Vagina (tissue), 2 donors: ENCODE data around the gene CPT1B.

Experiments used
- POLR2A ChIP-seq, 2 donors: fragments of 450-650 bp; IDR thresholded peaks; one replicate each; pipeline ENCODE4 v1.6.1; 2017; ENCODE audit warnings: antibody characterized with exemption in 2 of 2, mild to moderate bottlenecking in 2 of 2, moderate library complexity in 2 of 2
- POLR2AphosphoS5 ChIP-seq, 2 donors: sonication (generic); formaldehyde crosslinking; IDR thresholded peaks; one replicate each; pipeline ENCODE4 v1.9.0; 2017; ENCODE audit warnings: antibody characterized with exemption in 2 of 2, mild to moderate bottlenecking in 2 of 2, low read depth in 1 of 2; ENCODE audit not compliant: insufficient read depth in 1 of 2
- TF ChIP-seq, protein P1 (sequence below), 3 experiments: fragments of 450-650 bp in 2 of 3; fragments of 200-600 bp in 1 of 3; sonication (generic) in 1 of 3; IDR thresholded peaks; one replicate each; pipeline ENCODE4 v1.5.1; 2017 to 2019; ENCODE audit warnings: antibody characterized with exemption in 3 of 3, mild to moderate bottlenecking in 2 of 3, moderate library complexity in 2 of 3

DNA sequence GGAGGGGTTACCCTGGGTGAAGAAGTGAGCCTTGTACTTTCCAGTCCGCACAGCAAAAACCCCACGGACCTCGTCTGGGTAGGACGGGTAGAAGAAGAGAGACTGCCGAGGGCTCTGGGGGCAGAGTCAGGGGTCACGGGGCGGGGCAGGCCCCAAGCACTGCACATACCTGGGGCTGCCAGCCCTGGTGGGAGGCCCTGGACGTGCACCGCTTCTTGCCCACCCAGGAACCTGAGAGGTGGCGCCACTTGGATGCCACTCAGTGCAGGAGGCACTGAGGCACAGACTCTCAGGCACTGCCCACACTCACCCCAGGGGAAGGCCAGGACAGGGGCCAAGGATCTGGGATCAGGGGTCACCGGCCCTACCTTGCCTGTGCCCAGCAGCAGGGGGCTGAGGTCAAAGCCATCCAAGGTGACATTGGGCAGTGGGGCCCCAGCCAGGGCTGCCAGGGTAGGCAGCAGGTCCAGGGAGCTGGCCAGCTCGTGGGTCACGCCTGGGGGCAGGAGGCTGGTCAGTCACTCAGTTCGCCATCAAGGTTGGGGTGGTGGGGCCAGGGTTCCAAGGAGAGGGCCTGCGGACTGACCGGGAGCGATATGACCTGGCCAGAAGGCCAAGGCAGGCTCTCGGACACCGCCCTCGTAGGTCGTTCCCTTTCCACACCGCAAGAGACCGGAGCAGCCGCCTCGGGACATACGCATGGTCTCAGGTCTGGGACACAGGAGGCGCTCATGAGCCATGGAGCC is 47.5 kb upstream of the CPT1B start:
- TF ChIP-seq POLR2A (IDR thresholded peaks at IDR 0.05): no peak
- TF ChIP-seq, protein P1, sequence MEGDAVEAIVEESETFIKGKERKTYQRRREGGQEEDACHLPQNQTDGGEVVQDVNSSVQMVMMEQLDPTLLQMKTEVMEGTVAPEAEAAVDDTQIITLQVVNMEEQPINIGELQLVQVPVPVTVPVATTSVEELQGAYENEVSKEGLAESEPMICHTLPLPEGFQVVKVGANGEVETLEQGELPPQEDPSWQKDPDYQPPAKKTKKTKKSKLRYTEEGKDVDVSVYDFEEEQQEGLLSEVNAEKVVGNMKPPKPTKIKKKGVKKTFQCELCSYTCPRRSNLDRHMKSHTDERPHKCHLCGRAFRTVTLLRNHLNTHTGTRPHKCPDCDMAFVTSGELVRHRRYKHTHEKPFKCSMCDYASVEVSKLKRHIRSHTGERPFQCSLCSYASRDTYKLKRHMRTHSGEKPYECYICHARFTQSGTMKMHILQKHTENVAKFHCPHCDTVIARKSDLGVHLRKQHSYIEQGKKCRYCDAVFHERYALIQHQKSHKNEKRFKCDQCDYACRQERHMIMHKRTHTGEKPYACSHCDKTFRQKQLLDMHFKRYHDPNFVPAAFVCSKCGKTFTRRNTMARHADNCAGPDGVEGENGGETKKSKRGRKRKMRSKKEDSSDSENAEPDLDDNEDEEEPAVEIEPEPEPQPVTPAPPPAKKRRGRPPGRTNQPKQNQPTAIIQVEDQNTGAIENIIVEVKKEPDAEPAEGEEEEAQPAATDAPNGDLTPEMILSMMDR (IDR thresholded peaks at IDR 0.05): no peak
- no peak for TF ChIP-seq POLR2AphosphoS5 (IDR thresholded peaks at IDR 0.05; ENCODE audit: insufficient read depth in 1 of 2, low read depth in 1 of 2)
